Activated T-cell treated with anti-CD3 and anti-CD28 coated beads for 4 hours (primary cell): ENCODE results near the gene GPR89A.
A peak's percentile ranks its signal among the peaks of the same experiment; 100 is the strongest.
"Not testable (repeated sequence)": the region's sequence is repeated elsewhere in the genome, so short reads cannot be mapped to it uniquely, and the experiment has no call there.

Source experiments
- DNase-seq: peaks from one replicate; pipeline ENCODE4 v3.0.0-alpha.2; 2020

Gene GPR89A

GRCh38 chr1:145607833-145608733, at the start of gene GPR89A:
Gene GPR89A (plus strand): TSS chr1:145607988. CDS start chr1:145608134, 146 bp downstream.
- DNase-seq, result peak; percentile 96

- not testable (repeated sequence) for DNase-seq
Observed at GRCh38 chr1:145586820-145587219, 21.0 kb upstream of the GPR89A start.

GRCh38 chr1:145590806-145591205, 17.0 kb upstream of the GPR89A start:
- peak; percentile 24 for DNase-seq

- not testable (repeated sequence) for DNase-seq
Observed at GRCh38 chr1:145592347-145592746, 15.4 kb upstream of the GPR89A start.

GRCh38 chr1:145595421-145595820, 12.4 kb upstream of the GPR89A start:
- not testable (repeated sequence) for DNase-seq

- DNase-seq, result not testable (repeated sequence)
Observed at GRCh38 chr1:145596236-145596635, 11.6 kb upstream of the GPR89A start.

GRCh38 chr1:145599426-145599825, 8.4 kb upstream of the GPR89A start:
- not testable (repeated sequence) for DNase-seq

- no peak for DNase-seq
Observed at GRCh38 chr1:145601593-145601992, 6.2 kb upstream of the GPR89A start.

- DNase-seq, result not testable (repeated sequence)
Observed at GRCh38 chr1:145606840-145607239, 948 bp upstream of the GPR89A start.

GRCh38 chr1:145607289-145607688, 499 bp upstream of the GPR89A start:
- not testable (repeated sequence) for DNase-seq

GRCh38 chr1:145610744-145611143, 3.0 kb downstream of the GPR89A start:
- not testable (repeated sequence) for DNase-seq

GRCh38 chr1:145620073-145620472, 12.3 kb downstream of the GPR89A start:
- DNase-seq, result not testable (repeated sequence)

GRCh38 chr1:145622177-145622576, 14.4 kb downstream of the GPR89A start:
- DNase-seq, result not testable (repeated sequence)

- not testable (repeated sequence) for DNase-seq
Observed at GRCh38 chr1:145636237-145636636, 28.4 kb downstream of the GPR89A start.

- DNase-seq, result not testable (repeated sequence)
Observed at GRCh38 chr1:145641886-145642285, 34.1 kb downstream of the GPR89A start.

GRCh38 chr1:145643990-145644389, 36.2 kb downstream of the GPR89A start:
- DNase-seq, result not testable (repeated sequence)

- not testable (repeated sequence) for DNase-seq
Observed at GRCh38 chr1:145656245-145656943, 48.6 kb downstream of the GPR89A start.

- DNase-seq, result not testable (repeated sequence)
Observed at GRCh38 chr1:145662502-145662901, 54.7 kb downstream of the GPR89A start.

GRCh38 chr1:145665015-145665414, 57.2 kb downstream of the GPR89A start:
- not testable (repeated sequence) for DNase-seq

- not testable (repeated sequence) for DNase-seq
Observed at GRCh38 chr1:145670995-145671745, 63.4 kb downstream of the GPR89A start.

- DNase-seq, result not testable (repeated sequence)
Observed at GRCh38 chr1:145673217-145673616, 65.4 kb downstream of the GPR89A start.

GRCh38 chr1:145684858-145685257, 77.1 kb downstream of the GPR89A start:
- not testable (repeated sequence) for DNase-seq

- not testable (repeated sequence) for DNase-seq
Observed at GRCh38 chr1:145686078-145686477, 78.3 kb downstream of the GPR89A start.
